T-helper 2 cell treated with Interferon-gamma antibody and Interleukin-4, amounts not matched to agents 5 μg/mL and 100 μg/mL, for 36 hours (primary cell): ENCODE measurements around the gene SPTBN5.

Experiments used
- DNase-seq: peaks from one replicate; pipeline ENCODE4 v3.0.0; 2021; ENCODE audit warnings: low spot score
- H3K27ac Mint-ChIP-seq: one replicate; pipeline ENCODE4 v1.8.0; 2021; ENCODE audit warnings: mild to moderate bottlenecking, mixed read lengths
- H3K27me3 Mint-ChIP-seq: one replicate; pipeline ENCODE4 v1.8.0; 2021; ENCODE audit warnings: low read depth, mixed read lengths
- H3K36me3 Mint-ChIP-seq: one replicate; pipeline ENCODE4 v1.8.0; 2021; ENCODE audit warnings: low read depth, mixed read lengths
- H3K4me1 Mint-ChIP-seq: one replicate; pipeline ENCODE4 v1.8.0; 2021; ENCODE audit warnings: low read depth, mixed read lengths
- H3K4me3 Mint-ChIP-seq: one replicate; pipeline ENCODE4 v1.8.0; 2022; ENCODE audit warnings: mild to moderate bottlenecking, moderate library complexity, mixed read lengths
- H3K9me3 Mint-ChIP-seq: one replicate; pipeline ENCODE4 v1.8.0; 2021; ENCODE audit warnings: mixed read lengths

Gene SPTBN5

GRCh38 chr15:41888662-41889253 is 5.1 kb downstream of the SPTBN5 start:
- H3K27me3 Mint-ChIP-seq: no peaks in the 10 kb centered on the region
- peaks cover 15% of the 10 kb centered on the region for H3K4me1 Mint-ChIP-seq
- no peaks in the 10 kb centered on the region for H3K36me3 Mint-ChIP-seq
- no peaks in the 10 kb centered on the region for H3K9me3 Mint-ChIP-seq
- H3K27ac Mint-ChIP-seq: peak overlapping the region; percentile 6
- no peak for DNase-seq
- no peak overlapping the region for H3K4me3 Mint-ChIP-seq

- H3K36me3 Mint-ChIP-seq: no peaks in the 10 kb centered on the region
- H3K9me3 Mint-ChIP-seq: no peaks in the 10 kb centered on the region
- H3K4me1 Mint-ChIP-seq: peaks cover 12% of the 10 kb centered on the region
- H3K27ac Mint-ChIP-seq: no peak overlapping the region
- no peak overlapping the region for H3K4me3 Mint-ChIP-seq
- no peak for DNase-seq
- no peaks in the 10 kb centered on the region for H3K27me3 Mint-ChIP-seq
Observed at GRCh38 chr15:41887893-41888292, 6.0 kb downstream of the SPTBN5 start.

GRCh38 chr15:41887161-41887560 is 6.7 kb downstream of the SPTBN5 start:
- Mint-ChIP-seq H3K9me3 (no peaks in the 10 kb centered on the region), H3K27ac (no peak overlapping the region)
- no peak for DNase-seq

GRCh38 chr15:41886741-41887140 is 7.1 kb downstream of the SPTBN5 start:
- Mint-ChIP-seq H3K4me1 (peaks cover 7% of the 10 kb centered on the region), H3K27ac (no peak overlapping the region), H3K36me3 (no peaks in the 10 kb centered on the region), H3K9me3 (no peaks in the 10 kb centered on the region), H3K27me3 (no peaks in the 10 kb centered on the region), H3K4me3 (no peak overlapping the region)
- DNase-seq: no peak

More at GRCh38 chr15:41887161-41887560, 6.7 kb downstream of the SPTBN5 start:
- H3K4me3 Mint-ChIP-seq: no peak overlapping the region
- no peaks in the 10 kb centered on the region for H3K36me3 Mint-ChIP-seq
- peaks cover 7% of the 10 kb centered on the region for H3K4me1 Mint-ChIP-seq
- no peaks in the 10 kb centered on the region for H3K27me3 Mint-ChIP-seq

GRCh38 chr15:41885841-41886240 is 8.0 kb downstream of the SPTBN5 start:
- no peak overlapping the region for H3K27ac Mint-ChIP-seq
- peaks cover 7% of the 10 kb centered on the region for H3K27me3 Mint-ChIP-seq
- no peaks in the 10 kb centered on the region for H3K9me3 Mint-ChIP-seq
- peaks cover 7% of the 10 kb centered on the region for H3K4me1 Mint-ChIP-seq
- no peak for DNase-seq
- H3K36me3 Mint-ChIP-seq: no peaks in the 10 kb centered on the region
- no peak overlapping the region for H3K4me3 Mint-ChIP-seq

GRCh38 chr15:41885321-41885720 is 8.5 kb downstream of the SPTBN5 start:
- Mint-ChIP-seq H3K4me1 (peaks cover 7% of the 10 kb centered on the region), H3K36me3 (no peaks in the 10 kb centered on the region), H3K27me3 (peaks cover 7% of the 10 kb centered on the region), H3K27ac (peak overlapping the region; percentile 24), H3K9me3 (no peaks in the 10 kb centered on the region), H3K4me3 (no peak overlapping the region)
- DNase-seq: no peak

GRCh38 chr15:41884458-41884857 is 9.4 kb downstream of the SPTBN5 start:
- no peaks in the 10 kb centered on the region for H3K9me3 Mint-ChIP-seq
- H3K4me3 Mint-ChIP-seq: no peak overlapping the region
- peaks cover 7% of the 10 kb centered on the region for H3K4me1 Mint-ChIP-seq
- no peak for DNase-seq
- H3K27me3 Mint-ChIP-seq: peaks cover 9% of the 10 kb centered on the region
- H3K27ac Mint-ChIP-seq: no peak overlapping the region
- H3K36me3 Mint-ChIP-seq: no peaks in the 10 kb centered on the region

GRCh38 chr15:41883484-41883825 is 10.4 kb downstream of the SPTBN5 start:
- H3K4me3 Mint-ChIP-seq: no peak overlapping the region

GRCh38 chr15:41882689-41883483 is 11.0 kb downstream of the SPTBN5 start:
- H3K36me3 Mint-ChIP-seq: no peaks in the 10 kb centered on the region
- peaks cover 3% of the 10 kb centered on the region for H3K4me1 Mint-ChIP-seq
- no peaks in the 10 kb centered on the region for H3K9me3 Mint-ChIP-seq
- DNase-seq: no peak
- H3K27me3 Mint-ChIP-seq: peaks cover 11% of the 10 kb centered on the region
- no peak overlapping the region for H3K27ac Mint-ChIP-seq
- H3K4me3 Mint-ChIP-seq: no peak overlapping the region

More at GRCh38 chr15:41883484-41883825, 10.4 kb downstream of the SPTBN5 start:
- Mint-ChIP-seq H3K36me3 (no peaks in the 10 kb centered on the region), H3K9me3 (no peaks in the 10 kb centered on the region), H3K4me1 (peaks cover 3% of the 10 kb centered on the region), H3K27me3 (peaks cover 11% of the 10 kb centered on the region), H3K27ac (no peak overlapping the region)
- DNase-seq: no peak

- peaks cover 11% of the 10 kb centered on the region for H3K27me3 Mint-ChIP-seq
- H3K4me3 Mint-ChIP-seq: no peak overlapping the region
- peaks cover 3% of the 10 kb centered on the region for H3K4me1 Mint-ChIP-seq
- peak; percentile 6 for DNase-seq
- no peak overlapping the region for H3K27ac Mint-ChIP-seq
- no peaks in the 10 kb centered on the region for H3K36me3 Mint-ChIP-seq
- H3K9me3 Mint-ChIP-seq: no peaks in the 10 kb centered on the region
Observed at GRCh38 chr15:41881920-41882688, 11.7 kb downstream of the SPTBN5 start.

GRCh38 chr15:41881550-41881919 is 12.3 kb downstream of the SPTBN5 start:
- DNase-seq: no peak
- no peak overlapping the region for H3K4me3 Mint-ChIP-seq
- no peaks in the 10 kb centered on the region for H3K9me3 Mint-ChIP-seq
- H3K4me1 Mint-ChIP-seq: peaks cover 3% of the 10 kb centered on the region
- peaks cover 11% of the 10 kb centered on the region for H3K27me3 Mint-ChIP-seq
- no peaks in the 10 kb centered on the region for H3K36me3 Mint-ChIP-seq
- H3K27ac Mint-ChIP-seq: no peak overlapping the region

GRCh38 chr15:41881086-41881485 is 12.8 kb downstream of the SPTBN5 start:
- H3K4me1 Mint-ChIP-seq: peaks cover 3% of the 10 kb centered on the region
- H3K27me3 Mint-ChIP-seq: peaks cover 11% of the 10 kb centered on the region
- DNase-seq: no peak
- H3K9me3 Mint-ChIP-seq: no peaks in the 10 kb centered on the region
- H3K4me3 Mint-ChIP-seq: no peak overlapping the region
- H3K27ac Mint-ChIP-seq: no peak overlapping the region
- no peaks in the 10 kb centered on the region for H3K36me3 Mint-ChIP-seq

GRCh38 chr15:41880156-41880877 is 13.5 kb downstream of the SPTBN5 start:
- H3K4me3 Mint-ChIP-seq: no peak overlapping the region
- DNase-seq: no peak
- H3K4me1 Mint-ChIP-seq: peaks cover 1% of the 10 kb centered on the region
- peaks cover 11% of the 10 kb centered on the region for H3K27me3 Mint-ChIP-seq
- H3K36me3 Mint-ChIP-seq: no peaks in the 10 kb centered on the region
- no peaks in the 10 kb centered on the region for H3K9me3 Mint-ChIP-seq
- no peak overlapping the region for H3K27ac Mint-ChIP-seq
